ENCODE measurements around the gene DBT.
"Not testable (repeated sequence)": the region's sequence is repeated elsewhere in the genome, so short reads cannot be mapped to it uniquely, and the experiment has no call there.

- not testable (repeated sequence) for TF ChIP-seq CTCF (IDR thresholded peaks at IDR 0.05); POLR2A (IDR thresholded peaks at IDR 0.05; ENCODE audit: low read depth); EP300 (IDR thresholded peaks at IDR 0.05)
Observed at GRCh38 chr1:100205593-100205992, 44.0 kb downstream of the DBT start.
